ENCODE results near the gene WWOX.
"Not testable (repeated sequence)": the region's sequence is repeated elsewhere in the genome, so short reads cannot be mapped to it uniquely, and the experiment has no call there.

The WWOX gene

DNA sequence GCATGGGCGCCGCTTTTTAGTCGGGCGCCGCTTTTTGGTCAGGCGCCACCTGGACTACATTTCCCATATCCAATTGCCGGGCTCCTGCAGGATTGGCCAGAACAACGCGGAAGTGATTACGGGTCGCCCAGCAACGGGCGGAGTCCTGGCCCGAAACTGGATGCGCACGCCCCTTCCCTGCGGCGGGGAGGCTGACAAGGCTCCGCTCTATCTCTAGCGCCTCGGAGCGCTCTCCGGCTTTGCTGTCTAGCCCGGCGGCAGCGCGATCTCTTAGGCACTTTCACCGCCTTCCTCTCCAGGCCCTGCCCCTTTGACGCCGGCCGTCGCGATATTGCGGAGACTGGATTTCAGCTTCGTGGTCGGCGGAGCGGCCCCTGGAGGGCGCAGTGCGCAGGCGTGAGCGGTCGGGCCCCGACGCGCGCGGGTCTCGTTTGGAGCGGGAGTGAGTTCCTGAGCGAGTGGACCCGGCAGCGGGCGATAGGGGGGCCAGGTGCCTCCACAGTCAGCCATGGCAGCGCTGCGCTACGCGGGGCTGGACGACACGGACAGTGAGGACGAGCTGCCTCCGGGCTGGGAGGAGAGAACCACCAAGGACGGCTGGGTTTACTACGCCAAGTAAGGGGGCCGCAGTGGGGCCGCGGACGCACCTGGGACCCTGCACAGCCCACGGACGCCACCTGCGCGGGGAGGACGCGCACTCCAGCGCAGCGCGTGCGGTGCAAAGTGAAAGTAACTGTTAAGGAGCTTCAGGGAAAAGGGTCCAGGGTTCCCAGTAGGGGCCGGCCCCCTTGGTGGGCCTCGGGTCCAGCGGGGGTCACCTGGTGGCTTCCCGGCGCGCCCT lies at the start of gene WWOX:
WWOX (plus strand) TSS at position 384 of the 841 bp plus-strand sequence.
- DNase-seq, result peak; percentile 80

DNA sequence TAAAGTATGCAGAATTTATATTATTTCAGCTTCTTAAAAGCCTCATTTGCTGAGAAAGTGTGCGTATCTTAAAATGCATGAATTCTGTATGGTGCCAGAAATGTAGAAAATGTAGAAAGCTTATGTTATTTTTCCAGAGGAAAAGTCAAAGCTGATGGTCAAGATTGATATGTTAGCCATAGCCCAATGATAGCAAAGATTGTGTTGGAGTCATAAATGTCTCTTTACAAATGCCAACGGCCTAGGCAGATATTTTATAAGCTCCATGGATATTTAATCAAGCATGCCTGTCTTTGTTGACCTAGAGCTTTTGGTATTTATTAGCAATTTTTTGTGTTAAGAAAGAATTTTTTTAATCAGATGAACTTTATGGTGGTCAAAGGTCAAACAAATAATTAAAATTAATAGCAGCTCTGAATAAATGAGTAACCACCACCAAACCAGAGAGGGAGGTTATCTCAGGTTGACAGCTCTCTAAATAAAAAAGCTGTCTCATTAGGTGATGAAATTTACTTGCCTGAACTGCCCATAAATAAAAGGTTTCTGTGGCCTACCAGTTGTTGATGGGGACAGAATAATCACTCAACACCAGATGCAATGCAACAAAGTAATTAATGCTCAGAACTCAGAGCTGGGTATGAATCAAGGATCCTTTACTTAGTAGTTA lies 48.6 kb upstream of the WWOX start:
- no peak for DNase-seq

DNA sequence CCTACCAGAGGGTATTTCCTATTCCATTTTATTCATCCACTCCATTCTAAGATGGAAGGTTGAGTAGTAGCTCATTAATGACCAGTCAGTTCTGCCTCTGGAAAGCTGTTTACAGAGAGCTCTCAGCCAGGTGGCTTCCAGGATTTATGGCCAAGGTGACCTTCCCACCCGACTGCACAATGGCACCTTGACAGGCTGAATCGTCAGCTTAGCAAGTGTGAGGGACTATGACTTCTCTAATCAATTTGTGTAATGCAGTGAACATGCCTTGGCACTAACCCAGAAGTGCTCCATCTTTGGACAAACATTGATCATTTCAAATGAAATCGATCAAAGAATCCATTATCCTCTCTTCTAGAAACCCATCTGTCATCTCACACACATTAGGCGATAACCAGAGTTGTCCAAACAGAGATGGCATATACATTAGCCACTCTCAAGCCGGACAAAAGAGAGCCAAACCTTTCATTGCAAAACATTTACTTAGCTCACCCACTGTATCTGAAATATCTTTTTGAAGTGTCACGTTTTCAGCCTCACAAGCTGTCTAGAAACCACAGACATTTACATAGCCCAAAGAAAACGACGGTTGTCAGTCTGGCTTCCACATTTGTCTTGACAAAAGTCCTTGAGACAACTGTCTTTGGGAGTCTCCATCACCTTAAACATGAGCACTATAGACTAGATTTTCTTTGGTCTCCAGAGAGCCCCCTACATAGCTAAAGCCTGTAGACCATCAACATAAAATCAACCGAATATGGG lies 41.5 kb upstream of the WWOX start:
- peak; percentile 90 for DNase-seq

DNA sequence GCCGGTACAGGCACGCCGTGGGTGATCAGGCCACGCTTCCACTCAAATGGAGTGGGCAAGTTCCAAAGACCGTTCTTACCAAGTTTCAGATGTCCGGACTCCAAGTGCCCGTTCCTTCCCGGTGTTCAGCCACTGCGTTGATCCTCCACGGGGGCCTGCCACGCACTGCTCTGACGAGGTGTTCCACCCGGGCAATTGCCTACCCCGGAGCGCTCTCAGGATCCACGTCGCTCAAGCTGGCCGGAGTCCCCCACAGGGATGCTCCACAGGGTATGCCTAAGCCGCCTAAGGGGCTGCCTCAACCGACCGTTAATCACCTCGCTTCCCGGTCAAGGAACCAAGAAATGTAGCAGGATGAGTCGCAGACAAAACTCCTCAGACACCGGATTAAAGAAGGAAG lies 39.6 kb upstream of the WWOX start:
- not testable (repeated sequence) for DNase-seq

DNA sequence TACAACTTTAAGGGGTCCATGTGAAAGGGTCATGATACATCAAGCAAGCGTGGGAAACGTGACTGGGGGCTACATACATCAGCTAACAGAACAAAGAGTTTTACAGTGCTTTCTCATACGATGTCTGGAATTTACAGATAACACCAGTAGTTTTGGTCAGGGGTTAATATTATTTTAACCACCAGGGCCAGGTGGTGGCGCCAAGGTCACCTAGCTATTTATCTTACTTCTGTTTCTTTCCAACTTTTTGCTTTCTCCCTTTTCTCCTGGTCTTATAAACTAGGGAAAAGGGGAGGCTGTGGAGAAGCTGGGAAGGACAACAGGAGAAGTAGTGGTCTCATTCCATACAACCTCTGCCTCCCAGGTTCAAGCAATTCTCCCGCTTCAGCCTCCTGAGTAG lies 39.2 kb upstream of the WWOX start:
- DNase-seq, result no peak

DNA sequence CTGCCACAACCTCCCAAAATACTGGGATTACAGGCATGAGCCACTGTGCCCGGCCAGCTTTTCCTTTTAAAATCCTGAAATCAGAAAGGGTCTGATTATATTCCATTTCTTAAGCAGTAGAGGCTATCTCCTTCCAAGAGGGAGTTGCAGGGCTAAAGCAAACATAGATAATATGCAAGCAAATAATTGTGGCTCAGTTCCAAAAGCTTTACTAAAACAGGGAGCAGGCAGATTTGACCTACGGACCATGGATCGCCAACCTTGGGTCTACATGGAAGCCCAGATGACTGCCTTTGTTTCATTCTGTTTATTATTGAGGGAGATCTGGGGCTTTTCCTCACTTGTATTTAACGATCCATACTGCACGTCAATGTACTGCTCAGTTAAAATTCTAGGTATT lies 38.6 kb upstream of the WWOX start:
- DNase-seq, result no peak

DNA sequence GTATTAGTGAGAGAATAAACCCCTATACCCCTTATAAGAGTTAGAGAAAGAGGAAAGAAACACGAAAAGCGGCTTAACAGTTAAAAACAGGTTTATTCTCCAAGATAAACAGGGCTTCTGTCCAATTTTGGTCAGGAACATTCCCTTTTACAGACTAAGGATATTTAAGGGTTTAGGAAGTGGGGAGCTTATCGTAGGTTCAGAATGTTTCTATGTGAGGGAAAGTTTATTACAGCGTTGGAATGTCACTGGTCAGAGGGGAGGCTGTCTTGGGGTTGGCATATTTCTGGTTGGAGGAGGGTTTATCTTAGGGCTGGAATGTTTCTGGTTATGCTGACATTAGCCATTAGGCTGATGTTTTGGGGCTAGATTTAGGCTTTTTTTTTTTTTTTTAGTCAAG lies 34.1 kb upstream of the WWOX start:
- no peak for DNase-seq

DNA sequence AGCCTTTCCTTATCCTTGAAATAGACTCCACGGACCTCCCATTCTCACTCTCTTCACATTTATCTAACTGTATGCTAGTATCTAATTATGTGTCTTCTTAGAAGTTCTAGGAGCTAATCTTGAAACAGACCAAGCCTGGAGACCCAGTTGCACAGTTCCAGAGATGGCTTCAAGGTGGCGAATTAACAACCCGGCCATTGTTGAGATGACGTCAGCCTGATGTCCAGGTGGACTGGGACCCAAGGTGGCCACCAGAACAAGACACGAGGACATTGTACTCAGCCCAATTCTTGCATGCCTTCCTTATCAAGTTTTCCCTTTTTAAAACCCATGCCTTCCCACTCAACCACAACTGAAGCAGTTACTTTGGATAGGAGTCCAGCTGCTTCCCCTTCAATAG lies 29.5 kb upstream of the WWOX start:
- DNase-seq, result no peak

DNA sequence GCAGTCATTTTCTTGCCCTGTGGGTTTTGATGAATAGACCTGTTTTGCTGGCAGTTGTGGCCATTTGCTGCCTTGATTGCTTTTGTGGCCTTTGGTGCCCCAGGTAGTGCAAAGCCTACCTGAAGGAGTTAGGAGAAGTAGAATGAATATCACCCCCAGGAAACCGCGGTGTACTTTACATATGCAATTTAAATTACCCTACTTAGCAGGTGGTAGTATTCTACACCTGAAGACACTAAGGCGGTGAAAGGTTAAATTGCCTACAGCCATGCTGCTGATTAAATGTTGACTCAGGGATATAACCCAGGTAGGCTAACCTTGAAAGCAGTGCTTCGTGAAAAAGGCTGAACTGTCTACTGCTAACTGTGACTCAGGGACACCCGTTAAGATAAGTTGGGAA lies 27.2 kb upstream of the WWOX start:
- DNase-seq, result no peak

DNA sequence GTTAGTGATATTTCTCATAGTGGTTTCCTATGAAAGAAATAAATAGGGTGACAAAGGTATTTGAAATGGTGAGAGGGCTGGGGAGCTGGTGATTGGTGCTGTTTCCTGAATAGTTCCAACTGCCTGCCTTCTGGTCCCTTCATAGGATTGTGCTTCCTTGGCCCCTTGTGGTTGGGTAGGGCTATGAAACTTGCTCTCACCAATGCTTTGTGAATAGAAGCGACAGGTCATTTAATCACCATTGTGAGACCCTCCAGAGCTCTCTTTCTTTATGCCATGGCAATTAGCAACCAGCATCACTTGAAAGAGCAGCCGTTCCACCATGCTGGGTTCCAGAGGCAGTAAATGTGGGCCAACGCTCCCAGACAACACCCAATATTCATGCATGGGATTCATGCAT lies 23.7 kb upstream of the WWOX start:
- no peak for DNase-seq

DNA sequence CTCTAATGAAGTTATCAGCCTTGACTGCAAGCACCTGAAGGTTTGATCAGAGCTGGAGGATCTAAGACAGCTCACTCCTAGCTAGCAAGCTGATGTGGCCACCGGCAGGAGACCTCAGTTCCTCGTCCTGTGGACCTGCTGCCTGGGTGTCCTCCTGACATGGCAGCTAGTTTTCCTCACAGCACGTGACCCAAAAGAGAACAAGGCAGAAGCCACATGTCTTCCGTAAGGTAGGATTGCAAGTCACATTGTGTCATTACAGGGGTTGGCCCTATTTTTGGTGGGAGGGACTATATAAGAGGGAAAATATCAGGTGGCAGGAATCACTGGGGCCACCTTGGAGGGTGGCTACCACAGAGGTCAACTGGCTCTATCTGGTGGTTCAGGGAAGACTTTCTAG lies 18.1 kb upstream of the WWOX start:
- no peak for DNase-seq

DNA sequence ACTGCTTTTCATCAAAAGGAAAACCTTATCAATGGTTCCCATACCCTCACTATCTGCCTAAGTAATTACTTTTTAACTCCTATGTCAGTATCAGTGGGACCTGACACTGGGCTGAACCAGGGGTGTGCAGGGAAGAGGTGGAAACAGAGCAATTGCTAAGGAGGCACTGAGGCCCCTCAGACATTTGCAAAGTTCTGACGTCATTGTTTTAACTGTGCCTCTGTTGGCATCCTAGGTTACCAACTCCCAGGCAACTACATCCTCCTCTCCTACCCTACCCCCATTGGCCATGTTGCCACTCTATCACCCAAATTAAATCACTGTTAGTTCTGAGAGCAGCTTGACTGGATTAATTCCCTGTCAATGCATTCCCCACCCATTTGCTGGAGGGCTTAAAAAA lies 8.0 kb upstream of the WWOX start:
- no peak for DNase-seq

DNA sequence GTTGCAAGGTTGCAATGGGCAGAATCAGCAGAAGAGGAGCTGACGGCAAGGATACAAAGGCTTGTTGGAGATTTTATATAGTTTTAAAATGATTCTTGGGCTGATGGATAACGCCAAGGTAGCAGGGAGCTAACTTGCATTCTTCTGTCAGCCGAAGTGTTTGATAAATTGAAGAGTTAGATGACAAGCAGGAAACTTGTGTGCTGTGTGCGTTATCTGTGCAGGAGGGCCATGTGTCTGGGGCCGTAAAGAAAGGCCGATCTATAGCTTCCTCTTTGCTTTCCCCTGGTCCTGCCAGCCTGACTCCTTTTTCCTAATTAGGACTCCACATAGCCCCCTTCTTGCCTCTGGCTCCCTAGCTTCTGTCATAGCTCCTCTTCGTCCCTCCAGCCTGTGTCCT lies 6.7 kb upstream of the WWOX start:
- no peak for DNase-seq

DNA sequence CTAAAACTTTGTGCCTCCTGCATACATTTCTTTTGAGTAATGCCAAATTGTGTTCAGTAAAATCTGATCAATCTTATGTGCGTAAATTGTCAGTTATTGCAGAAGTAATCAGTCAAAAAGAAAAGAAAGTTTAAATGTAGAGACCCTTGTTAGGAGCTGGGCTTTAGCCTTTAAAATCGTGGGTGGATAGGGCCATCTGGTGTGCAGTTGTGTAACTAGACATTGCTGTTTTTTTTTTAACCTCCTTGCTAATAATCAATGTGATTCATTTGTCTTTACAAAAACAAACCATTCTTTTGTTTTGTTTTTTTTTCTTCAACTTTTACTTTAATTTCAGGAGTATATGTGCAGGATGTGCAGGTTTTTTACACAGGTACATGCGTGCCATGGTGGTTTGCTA lies 5.3 kb upstream of the WWOX start:
- DNase-seq, result no peak

DNA sequence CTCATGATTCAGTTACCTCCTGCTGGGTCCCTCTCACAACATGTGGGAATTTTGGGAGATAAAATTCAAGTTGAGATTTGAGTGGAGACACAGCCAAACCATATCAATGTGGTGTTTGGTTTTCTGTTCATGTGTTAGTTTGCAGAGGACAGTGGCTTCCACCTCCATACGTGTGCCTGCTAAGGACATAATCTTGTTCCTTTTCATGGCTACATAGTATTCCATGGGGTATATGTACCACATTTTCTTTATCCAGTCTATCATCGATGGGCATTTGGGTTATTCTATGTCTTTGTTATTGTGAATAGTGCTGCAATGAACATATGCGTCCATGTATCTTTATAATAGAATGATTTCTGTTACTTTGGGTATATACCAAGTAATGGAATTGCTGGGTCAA lies 4.5 kb upstream of the WWOX start:
- DNase-seq, result no peak

DNA sequence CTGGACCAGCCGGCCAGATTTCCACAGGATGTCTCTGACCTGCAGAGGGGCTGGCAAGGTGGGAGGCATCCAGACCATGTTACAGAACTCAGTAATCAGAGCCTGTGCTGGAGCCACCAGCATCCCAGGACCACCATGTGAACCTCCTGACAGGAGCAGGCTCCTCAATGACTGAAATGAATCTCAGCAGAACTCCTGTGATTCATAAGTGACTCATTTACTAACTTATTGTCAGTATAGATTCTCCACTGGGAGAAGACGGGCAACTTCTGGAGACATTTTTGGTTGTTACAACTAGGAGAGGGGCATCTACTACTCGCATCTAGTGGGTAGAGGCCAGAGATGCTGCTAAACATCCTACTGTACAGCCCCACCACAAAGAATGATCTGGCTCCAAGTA lies 3.1 kb upstream of the WWOX start:
- no peak for DNase-seq

DNA sequence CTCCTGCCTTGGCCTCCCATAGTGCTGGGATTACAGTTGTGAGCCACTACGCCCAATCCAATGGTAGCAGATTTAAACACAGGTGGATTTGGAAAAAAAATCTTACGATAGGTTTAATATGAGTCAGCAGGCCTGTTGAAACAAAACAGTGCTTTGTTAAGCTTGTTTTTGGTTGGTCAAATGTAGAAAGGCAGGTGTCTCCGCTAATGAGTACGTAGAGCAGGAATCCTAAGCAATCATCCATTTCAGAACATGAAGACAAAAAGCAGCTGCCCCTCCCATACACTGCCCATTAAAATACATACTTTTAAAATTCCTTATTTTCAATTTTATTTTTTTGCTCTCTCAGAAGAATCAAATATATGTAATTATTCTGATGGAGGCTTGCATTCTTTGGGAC lies 1.9 kb upstream of the WWOX start:
- no peak for DNase-seq

DNA sequence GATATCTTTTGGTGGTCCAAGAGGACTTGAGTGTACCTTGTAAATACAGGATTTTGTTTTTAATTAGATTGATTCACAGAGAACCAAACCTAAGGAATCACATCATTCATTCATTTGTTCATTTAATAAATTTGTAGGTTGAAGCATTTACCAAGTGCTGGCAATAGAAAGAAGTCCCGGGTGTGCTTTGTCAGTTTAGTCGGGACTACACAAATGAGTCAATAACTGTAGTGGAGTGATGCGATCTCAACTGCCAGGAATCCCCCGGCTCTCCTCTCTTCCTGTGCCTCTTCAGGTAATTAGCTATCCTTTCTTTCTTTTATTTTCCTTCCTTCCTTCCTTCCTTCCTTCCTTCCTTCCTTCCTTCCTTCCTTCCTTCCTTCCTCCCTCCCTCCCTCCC lies 1.4 kb upstream of the WWOX start:
- DNase-seq, result no peak

DNA sequence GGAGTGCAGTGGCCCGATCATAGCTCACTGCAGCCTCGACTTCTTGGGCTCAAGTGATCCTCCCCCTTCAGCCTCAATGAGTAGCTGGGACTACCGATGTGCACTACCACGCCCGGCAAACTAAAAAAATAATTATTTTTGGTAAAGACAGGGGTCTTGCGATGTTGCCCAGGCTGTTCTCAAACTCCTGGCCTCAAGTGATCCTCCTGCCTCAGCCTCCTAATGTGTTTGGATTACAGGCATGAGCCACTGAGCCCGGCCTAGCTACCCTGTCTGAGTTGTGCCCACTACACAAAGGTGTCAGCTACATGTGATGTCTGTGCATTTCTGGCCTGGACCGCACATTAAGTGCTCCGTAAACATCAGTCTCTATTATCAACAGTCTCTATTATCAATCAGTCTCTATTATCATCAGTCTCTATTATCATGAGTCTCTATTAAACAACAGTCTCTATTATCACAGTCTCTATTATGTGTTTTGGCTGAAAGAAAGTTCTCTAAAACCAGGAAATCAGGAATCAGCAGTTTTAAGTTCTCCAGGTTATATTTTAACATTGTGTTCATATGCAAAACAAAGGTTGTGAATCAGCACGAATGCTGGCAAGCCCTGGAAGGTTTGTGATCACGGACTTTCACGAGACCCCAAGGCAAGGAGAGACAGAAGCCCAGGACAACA lies 721 bp upstream of the WWOX start:
- DNase-seq, result no peak

DNA sequence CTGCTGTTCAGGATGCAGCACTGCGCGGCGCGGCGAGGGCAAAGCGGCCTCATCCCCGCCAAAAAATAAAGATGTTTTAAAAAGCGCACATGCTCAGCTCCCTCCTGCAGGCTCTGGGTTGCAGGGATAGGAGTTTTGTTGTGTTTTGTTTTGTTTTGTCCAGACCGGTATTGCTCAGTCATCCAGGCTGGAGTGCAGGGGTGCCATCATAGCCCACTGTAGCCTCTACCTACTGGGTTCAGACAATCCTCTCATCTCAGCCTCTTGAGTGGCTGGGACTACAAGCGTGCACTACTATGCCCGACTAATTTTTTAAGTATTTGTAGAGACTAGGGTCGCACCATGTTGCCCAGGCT lies 636 bp downstream of the WWOX start:
- DNase-seq, result no peak

DNA sequence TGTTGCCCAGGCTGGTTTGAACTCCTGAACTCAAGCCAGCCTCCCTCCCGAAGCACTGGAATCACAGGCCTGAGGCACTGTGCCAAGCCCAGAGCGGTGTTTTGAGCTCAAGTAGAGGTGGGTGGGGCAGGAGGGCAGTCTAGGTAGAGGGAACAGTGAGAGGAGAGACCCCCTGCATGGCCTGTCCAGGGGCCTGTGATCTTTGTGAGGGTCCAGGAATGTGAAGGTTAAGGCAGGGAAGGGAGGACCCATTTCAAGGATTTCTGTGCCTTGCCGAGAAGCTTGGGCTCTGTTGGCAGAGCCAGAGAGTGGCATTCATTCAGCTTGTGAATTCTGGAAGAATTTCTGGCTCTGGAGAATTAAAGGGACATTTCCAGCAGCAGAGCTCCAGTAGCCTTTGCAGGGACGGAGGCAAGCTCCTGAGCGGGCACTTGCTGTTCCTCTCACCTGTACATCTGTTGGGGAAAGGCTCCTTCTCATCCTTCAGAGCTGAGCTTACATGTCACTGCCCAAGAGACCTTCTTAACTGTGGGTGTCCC lies 2.7 kb downstream of the WWOX start:
- no peak for DNase-seq

DNA sequence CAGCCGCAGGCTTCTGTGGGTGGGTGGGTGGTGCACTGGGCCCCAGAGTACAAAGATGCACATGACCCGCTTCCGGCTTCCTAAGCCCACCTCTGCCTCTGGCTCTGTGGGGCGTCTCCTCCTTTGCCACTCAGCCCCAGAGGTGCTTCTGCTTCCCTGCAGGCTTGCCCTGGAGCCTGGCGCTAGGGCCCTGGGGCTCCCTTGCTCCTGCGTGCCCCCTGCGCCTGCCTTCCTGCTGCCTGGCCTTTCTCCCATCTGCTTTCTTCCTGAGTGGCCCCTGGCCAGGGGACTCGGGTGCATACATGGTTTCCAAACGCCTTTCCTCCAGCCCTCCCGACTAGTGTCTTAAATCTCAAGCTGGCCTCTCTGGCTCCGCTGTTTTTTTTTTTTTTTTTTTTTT lies 3.4 kb downstream of the WWOX start:
- DNase-seq, result no peak

DNA sequence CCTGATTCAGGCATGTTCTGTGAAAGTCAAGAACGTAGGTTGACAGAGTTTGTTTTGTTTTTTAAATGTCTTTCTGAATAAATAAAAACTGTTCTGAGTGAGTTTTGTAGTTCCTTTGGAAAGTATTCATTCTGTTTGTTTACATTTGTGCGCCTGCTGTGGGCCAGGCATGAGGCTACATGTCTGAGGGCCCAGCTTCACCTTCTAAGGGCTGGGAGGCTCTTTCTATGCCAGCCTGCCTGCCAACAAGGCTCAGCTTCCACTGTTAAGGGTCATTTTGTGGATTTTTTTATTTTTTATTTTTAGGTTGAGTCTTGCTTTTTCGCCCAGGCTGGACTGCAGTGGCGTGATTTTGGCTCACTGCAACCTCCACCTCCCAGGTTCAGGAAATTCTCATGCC lies 6.1 kb downstream of the WWOX start:
- DNase-seq, result no peak
